Activated CD4-positive, alpha-beta T cell treated with anti-CD3 and anti-CD28 coated beads, Interleukin-2, amount 10 ng/mL, durations not matched to agents 24 days and 14 days (primary cell): ENCODE results near the gene MACROD2. TPM values are rescaled to one million over a fixed set of nuclear protein-coding genes. Genes with fewer than 3 reads are reported as not detected.

Experiments
- DNase-seq: peaks from one replicate; pipeline ENCODE4 v3.0.0; 2022
- H3K27ac Mint-ChIP-seq: one replicate; pipeline ENCODE4 v1.8.0; 2022; ENCODE audit warnings: mild to moderate bottlenecking, mixed read lengths
- H3K27me3 Mint-ChIP-seq: one replicate; pipeline ENCODE4 v1.8.0; 2022; ENCODE audit warnings: mixed read lengths
- H3K36me3 Mint-ChIP-seq: one replicate; pipeline ENCODE4 v1.8.0; 2022; ENCODE audit warnings: low read depth, mild to moderate bottlenecking, mixed read lengths
- H3K4me1 Mint-ChIP-seq: one replicate; pipeline ENCODE4 v1.8.0; 2021; ENCODE audit warnings: mixed read lengths
- H3K4me3 Mint-ChIP-seq: one replicate; pipeline ENCODE4 v1.8.0; 2022; ENCODE audit warnings: mild to moderate bottlenecking, moderate library complexity, mixed read lengths
- H3K9me3 Mint-ChIP-seq: one replicate; pipeline ENCODE4 v1.8.0; 2021; ENCODE audit warnings: mixed read lengths
- intact Hi-C: fragments of 100-400 bp; cut with micrococcal nuclease; formaldehyde crosslinking; loops from one replicate; pipeline ENCODE4 v1.15.1; 2023
- total RNA-seq: library from RNA; stranded (reverse); gene quantifications from 2 replicates; pipeline ENCODE4 v1.2.3, GENCODE V29; 2022

Gene MACROD2
- total RNA-seq, 1 donor from 2014 or later = not detected

GRCh38 chr20:14716351-14716801 lies 721.1 kb downstream of the MACROD2 start:
- H3K27me3 Mint-ChIP-seq = no peaks in the 10 kb centered on the region
- no peak overlapping the region for H3K27ac Mint-ChIP-seq
- intact Hi-C loops = no loop called here
- H3K4me1 Mint-ChIP-seq = no peaks in the 10 kb centered on the region
- DNase-seq = no peak
- H3K9me3 Mint-ChIP-seq = peaks cover 13% of the 10 kb centered on the region
- no peaks in the 10 kb centered on the region for H3K36me3 Mint-ChIP-seq
- no peak overlapping the region for H3K4me3 Mint-ChIP-seq

DNA sequence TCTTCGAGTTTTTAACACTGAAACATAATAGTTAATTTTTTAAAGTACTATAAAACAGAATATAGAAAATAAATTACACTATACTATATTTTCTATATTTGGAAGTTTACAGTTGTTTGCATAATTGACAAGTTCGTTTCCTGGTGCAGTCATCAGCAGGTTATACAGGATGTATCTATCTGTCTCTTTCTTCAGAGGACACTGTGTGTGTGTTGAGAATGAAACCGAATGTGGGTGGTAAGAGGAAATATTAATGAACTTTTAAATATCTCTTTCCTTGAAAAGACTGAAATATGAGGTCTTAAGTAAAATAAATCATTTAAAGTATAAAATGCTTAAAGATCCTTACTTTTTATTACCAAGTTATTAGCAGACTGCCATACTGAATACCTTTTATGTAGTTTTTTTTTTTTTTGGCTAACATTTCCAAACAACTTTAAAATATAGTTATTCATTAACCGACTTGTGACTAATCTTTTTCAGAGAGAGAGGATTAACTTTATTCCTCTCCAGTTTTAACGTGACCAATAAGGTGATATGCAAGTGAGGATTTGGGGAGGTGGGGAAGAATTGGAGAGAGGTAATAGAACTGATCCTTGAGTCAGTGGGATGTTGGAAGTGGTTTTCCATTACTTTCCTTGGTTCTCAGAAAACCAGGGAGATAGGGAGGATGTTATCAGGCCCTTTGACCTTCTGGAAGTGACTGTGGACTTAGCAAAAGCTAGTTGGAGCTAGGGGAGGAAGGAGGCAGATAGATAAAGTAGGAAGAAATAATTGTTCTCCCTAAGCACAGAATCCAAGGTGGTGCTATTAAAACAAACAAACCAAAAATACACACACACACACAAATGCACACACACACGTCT lies 722.1 kb downstream of the MACROD2 start:
- no peak for DNase-seq
- intact Hi-C loops = no loop called here
- Mint-ChIP-seq H3K4me3 (no peak overlapping the region), H3K27ac (no peak overlapping the region), H3K4me1 (no peaks in the 10 kb centered on the region), H3K27me3 (no peaks in the 10 kb centered on the region), H3K36me3 (no peaks in the 10 kb centered on the region), H3K9me3 (peaks cover 18% of the 10 kb centered on the region)

GRCh38 chr20:14720251-14720650 lies 724.9 kb downstream of the MACROD2 start:
- H3K27me3 Mint-ChIP-seq = no peaks in the 10 kb centered on the region
- intact Hi-C loops = no loop called here
- no peak for DNase-seq
- H3K27ac Mint-ChIP-seq = no peak overlapping the region
- H3K9me3 Mint-ChIP-seq = peaks cover 12% of the 10 kb centered on the region
- H3K4me1 Mint-ChIP-seq = no peaks in the 10 kb centered on the region
- H3K36me3 Mint-ChIP-seq = no peaks in the 10 kb centered on the region
- no peak overlapping the region for H3K4me3 Mint-ChIP-seq

DNA sequence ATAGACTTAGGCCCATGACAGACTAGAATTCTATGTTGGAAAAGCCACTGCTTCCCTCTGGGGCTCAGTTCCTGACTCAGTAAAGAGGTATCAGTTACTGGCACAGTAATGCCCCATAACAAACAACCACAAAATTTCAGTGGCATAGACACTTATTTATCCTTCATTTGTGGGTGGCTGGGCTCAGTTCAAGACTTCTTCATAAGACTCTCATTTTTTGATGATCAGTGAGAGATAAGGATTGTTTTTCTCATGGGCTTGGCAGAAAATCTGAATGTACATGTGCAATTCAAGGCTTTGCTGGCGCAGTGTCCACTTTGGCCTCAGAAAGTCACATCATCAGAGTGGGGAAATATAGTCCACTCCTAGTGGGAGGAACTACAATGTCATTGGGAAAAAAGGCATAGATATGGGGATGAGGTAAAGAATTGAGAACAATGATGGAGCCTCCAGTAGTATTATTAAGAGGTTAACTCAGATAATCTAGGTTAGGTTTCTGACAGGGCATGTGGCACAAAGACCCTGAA lies 726.7 kb downstream of the MACROD2 start:
- Mint-ChIP-seq H3K4me3 (no peak overlapping the region), H3K27me3 (no peaks in the 10 kb centered on the region), H3K27ac (no peak overlapping the region), H3K4me1 (no peaks in the 10 kb centered on the region), H3K36me3 (no peaks in the 10 kb centered on the region), H3K9me3 (peaks cover 8% of the 10 kb centered on the region)
- intact Hi-C loops = no loop called here
- no peak for DNase-seq

DNA sequence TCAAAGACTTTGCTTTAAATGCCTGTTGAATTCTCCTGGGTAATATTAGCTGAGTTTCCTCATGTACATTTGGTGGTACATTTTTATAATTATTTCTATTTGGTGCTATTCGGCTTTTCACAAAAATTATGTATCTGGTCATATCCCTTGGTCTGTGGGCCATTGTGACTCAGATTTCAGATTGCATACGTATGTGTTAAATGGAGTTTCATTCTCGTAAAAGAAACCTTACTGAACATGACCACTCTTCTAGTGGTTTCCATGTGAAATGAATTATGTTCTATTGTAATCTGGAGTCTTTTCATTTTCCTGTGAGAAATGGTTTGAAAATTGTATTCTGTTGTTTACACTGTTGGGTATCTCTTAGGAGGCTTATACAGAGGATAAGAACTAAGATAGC lies 728.3 kb downstream of the MACROD2 start:
- H3K4me1 Mint-ChIP-seq = no peaks in the 10 kb centered on the region
- intact Hi-C loops = no loop called here
- DNase-seq = no peak
- H3K27ac Mint-ChIP-seq = no peak overlapping the region
- no peak overlapping the region for H3K4me3 Mint-ChIP-seq
- no peaks in the 10 kb centered on the region for H3K36me3 Mint-ChIP-seq
- peaks cover 6% of the 10 kb centered on the region for H3K9me3 Mint-ChIP-seq
- H3K27me3 Mint-ChIP-seq = no peaks in the 10 kb centered on the region

GRCh38 chr20:14724036-14724435 lies 728.7 kb downstream of the MACROD2 start:
- Mint-ChIP-seq H3K9me3 (peaks cover 6% of the 10 kb centered on the region), H3K36me3 (no peaks in the 10 kb centered on the region), H3K27ac (no peak overlapping the region), H3K27me3 (no peaks in the 10 kb centered on the region), H3K4me3 (no peak overlapping the region), H3K4me1 (no peaks in the 10 kb centered on the region)
- DNase-seq = no peak
- intact Hi-C loops = no loop called here

DNA sequence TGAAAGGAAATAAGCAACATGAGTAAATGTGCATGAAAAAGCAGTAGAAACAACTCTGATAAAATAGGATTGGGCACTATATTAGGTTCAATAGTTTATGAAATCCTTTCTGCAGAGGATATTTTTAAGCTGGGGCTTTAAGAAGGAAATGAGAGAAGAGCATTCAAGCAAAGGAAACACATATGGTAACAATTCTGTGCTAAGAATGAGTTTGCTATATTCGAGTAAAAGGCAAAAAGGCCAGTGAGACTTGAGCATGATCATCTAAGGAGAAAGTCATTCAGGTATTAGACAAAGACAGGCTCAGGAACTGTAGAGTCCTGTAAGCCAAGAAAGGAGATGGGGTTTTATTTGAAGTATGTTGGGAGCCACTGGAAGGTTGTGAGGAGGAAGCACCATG lies 729.2 kb downstream of the MACROD2 start:
- Mint-ChIP-seq H3K36me3 (no peaks in the 10 kb centered on the region), H3K27me3 (no peaks in the 10 kb centered on the region), H3K4me3 (no peak overlapping the region), H3K9me3 (peaks cover 6% of the 10 kb centered on the region), H3K4me1 (no peaks in the 10 kb centered on the region), H3K27ac (no peak overlapping the region)
- no peak for DNase-seq
- intact Hi-C loops = no loop called here

- Mint-ChIP-seq H3K27me3 (no peaks in the 10 kb centered on the region), H3K4me3 (no peak overlapping the region), H3K9me3 (peaks cover 5% of the 10 kb centered on the region), H3K4me1 (no peaks in the 10 kb centered on the region), H3K36me3 (no peaks in the 10 kb centered on the region), H3K27ac (no peak overlapping the region)
- intact Hi-C loops = no loop called here
- no peak for DNase-seq
Measured at GRCh38 chr20:14726591-14726990, 731.3 kb downstream of the MACROD2 start.

DNA sequence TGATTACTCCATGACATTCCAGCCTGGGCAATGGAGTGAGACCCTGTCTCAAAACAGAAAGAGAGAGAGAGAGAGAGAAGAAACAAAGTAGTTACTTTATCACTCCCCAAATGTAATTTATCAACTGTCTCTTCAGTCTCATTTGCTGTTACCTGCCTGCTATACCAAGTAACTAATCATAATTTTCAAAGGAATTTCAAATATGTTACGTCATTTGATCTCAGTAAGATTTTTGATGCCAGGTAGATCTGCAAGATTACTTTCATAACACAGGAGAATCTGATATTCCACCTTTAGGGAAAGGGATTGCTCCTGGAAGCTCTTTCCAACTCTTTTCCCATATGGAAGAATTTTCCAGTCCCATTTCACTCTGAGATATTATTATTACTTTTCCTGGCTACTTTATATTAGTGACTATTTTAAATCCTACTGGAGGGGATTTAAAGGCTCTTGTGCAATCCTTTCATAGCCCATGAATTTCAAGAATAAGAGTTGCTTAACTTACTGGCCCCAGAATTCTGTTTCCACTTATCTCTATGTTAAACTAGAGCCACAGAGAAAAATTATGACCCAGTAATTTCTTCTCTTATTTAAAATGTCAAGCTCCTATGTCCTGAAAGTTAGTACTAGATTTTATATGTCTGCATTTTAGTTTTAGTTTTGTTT lies 732.3 kb downstream of the MACROD2 start:
- Mint-ChIP-seq H3K27me3 (no peaks in the 10 kb centered on the region), H3K36me3 (no peaks in the 10 kb centered on the region), H3K4me3 (no peak overlapping the region), H3K27ac (no peak overlapping the region), H3K9me3 (no peaks in the 10 kb centered on the region), H3K4me1 (no peaks in the 10 kb centered on the region)
- DNase-seq = no peak
- intact Hi-C loops = no loop called here

DNA sequence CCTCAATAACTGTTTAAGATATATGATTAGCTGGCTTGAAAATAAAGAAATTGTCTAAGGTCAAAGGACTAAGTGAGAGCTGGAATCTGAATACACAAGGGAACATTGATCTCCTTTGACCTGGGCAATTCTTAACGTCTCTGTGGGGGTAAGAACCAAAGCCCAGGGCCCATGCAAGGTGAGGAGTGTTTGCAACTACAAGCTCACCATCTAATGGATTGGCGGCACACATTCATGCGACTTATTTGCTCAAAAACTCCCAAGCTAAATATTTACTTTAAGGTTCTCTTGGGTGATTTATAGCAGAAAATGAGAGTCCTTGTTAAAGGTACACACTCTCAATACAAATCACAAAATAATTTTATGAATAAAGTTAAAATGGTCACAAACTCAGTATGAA lies 734.1 kb downstream of the MACROD2 start:
- no peaks in the 10 kb centered on the region for H3K4me1 Mint-ChIP-seq
- DNase-seq = no peak
- H3K27me3 Mint-ChIP-seq = no peaks in the 10 kb centered on the region
- no peak overlapping the region for H3K27ac Mint-ChIP-seq
- no peaks in the 10 kb centered on the region for H3K36me3 Mint-ChIP-seq
- no peak overlapping the region for H3K4me3 Mint-ChIP-seq
- H3K9me3 Mint-ChIP-seq = no peaks in the 10 kb centered on the region
- intact Hi-C loops = no loop called here

DNA sequence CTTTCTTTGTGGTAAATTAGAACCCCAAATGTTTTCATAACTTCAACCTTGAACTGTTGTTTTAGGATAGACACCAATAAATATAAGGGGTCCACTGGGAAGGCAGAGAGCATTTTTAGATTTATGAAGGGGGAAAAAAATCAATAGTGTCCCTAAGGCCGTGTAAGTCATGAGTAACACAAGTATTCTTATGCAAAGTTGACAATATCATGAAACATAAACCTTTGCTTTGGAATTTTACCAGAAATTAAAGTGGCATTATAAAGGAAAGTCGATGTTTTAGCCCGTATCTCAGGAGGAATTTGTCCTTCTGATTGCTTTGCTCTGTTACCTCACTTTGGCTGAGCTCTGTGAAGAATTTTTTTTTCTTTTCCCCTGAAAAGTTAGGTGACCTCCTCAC lies 737.0 kb downstream of the MACROD2 start:
- no peak for DNase-seq
- Mint-ChIP-seq H3K4me1 (no peaks in the 10 kb centered on the region), H3K9me3 (peaks cover 3% of the 10 kb centered on the region), H3K36me3 (no peaks in the 10 kb centered on the region), H3K27me3 (no peaks in the 10 kb centered on the region), H3K4me3 (no peak overlapping the region), H3K27ac (no peak overlapping the region)
- intact Hi-C loops = no loop called here

GRCh38 chr20:14732996-14733395 lies 737.7 kb downstream of the MACROD2 start:
- DNase-seq = no peak
- Mint-ChIP-seq H3K27ac (no peak overlapping the region), H3K9me3 (peaks cover 6% of the 10 kb centered on the region), H3K27me3 (no peaks in the 10 kb centered on the region), H3K4me1 (no peaks in the 10 kb centered on the region), H3K36me3 (no peaks in the 10 kb centered on the region), H3K4me3 (no peak overlapping the region)
- intact Hi-C loops = no loop called here

DNA sequence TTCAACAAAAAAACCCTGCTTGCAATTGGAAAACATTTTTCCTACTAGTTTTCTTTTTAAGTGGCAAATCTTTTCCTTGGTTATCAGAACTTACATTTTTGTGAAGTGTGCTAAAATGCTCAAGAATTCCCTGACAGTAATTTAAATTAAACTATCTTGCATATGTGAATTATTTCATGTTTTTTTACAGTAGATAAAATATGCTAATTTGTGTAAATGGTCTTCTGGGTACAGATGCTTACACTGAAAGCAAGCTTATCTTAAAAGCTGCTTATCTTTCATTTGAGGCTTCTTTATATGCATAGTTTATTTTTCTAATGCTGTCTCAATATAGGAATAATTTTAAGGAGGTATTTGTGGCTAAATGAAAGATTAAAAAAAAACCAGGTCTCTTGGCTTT lies 745.1 kb downstream of the MACROD2 start:
- Mint-ChIP-seq H3K36me3 (no peaks in the 10 kb centered on the region), H3K9me3 (peaks cover 9% of the 10 kb centered on the region), H3K4me3 (no peak overlapping the region), H3K27me3 (no peaks in the 10 kb centered on the region), H3K4me1 (no peaks in the 10 kb centered on the region), H3K27ac (no peak overlapping the region)
- no peak for DNase-seq
- intact Hi-C loops = no loop called here

GRCh38 chr20:14741616-14742015 lies 746.3 kb downstream of the MACROD2 start:
- H3K36me3 Mint-ChIP-seq = no peaks in the 10 kb centered on the region
- no peaks in the 10 kb centered on the region for H3K27me3 Mint-ChIP-seq
- H3K27ac Mint-ChIP-seq = no peak overlapping the region
- no peak overlapping the region for H3K4me3 Mint-ChIP-seq
- DNase-seq = no peak
- intact Hi-C loops = no loop called here
- H3K4me1 Mint-ChIP-seq = no peaks in the 10 kb centered on the region
- peaks cover 9% of the 10 kb centered on the region for H3K9me3 Mint-ChIP-seq
